Esophagus (tissue), 2 donors: ENCODE data around the gene RASSF3. TPM values are rescaled to one million over a fixed set of nuclear protein-coding genes. Genes with fewer than 3 reads are reported as not detected.

Experiments
- H3K27ac ChIP-seq, 2 donors: one replicate each; pipeline ENCODE4 v1.5.1; 2013; ENCODE audit warnings: low read depth in 2 of 2, mild to moderate bottlenecking in 2 of 2, inconsistent platforms in 1 of 2, low read length in 1 of 2, moderate library complexity in 1 of 2
- H3K27me3 ChIP-seq, 2 donors: one replicate each; pipeline ENCODE4 v1.6.1; 2013; ENCODE audit warnings: low read length in 2 of 2, control low read depth in 1 of 2, mild to moderate bottlenecking in 1 of 2; ENCODE audit not compliant: insufficient read depth in 2 of 2, control insufficient read depth in 1 of 2
- H3K36me3 ChIP-seq, 2 donors: one replicate each; pipeline ENCODE4 v1.6.1; 2013; ENCODE audit warnings: low read length in 1 of 2; ENCODE audit not compliant: control insufficient read depth in 2 of 2, insufficient read depth in 2 of 2
- H3K4me1 ChIP-seq, 2 donors: one replicate each; pipeline ENCODE4 v1.6.1; 2013; ENCODE audit warnings: low read length in 1 of 2; ENCODE audit not compliant: control insufficient read depth in 2 of 2, insufficient read depth in 2 of 2
- H3K4me3 ChIP-seq, 2 donors: one replicate each; pipeline ENCODE4 v1.5.1; 2013; ENCODE audit warnings: low read length in 2 of 2, mild to moderate bottlenecking in 2 of 2, low read depth in 1 of 2, moderate library complexity in 1 of 2
- H3K9me3 ChIP-seq, 2 donors: one replicate each; pipeline ENCODE4 v1.6.1; 2013; ENCODE audit warnings: mild to moderate bottlenecking in 2 of 2, low read depth in 1 of 2, low read length in 1 of 2, moderate library complexity in 1 of 2; ENCODE audit not compliant: control insufficient read depth in 2 of 2, insufficient read depth in 1 of 2
- WGBS, 2 donors: extraction: QIAGEN DNeasy Blood & Tissue Kit; methylation state at CpG; one replicate each; pipeline ENCODE4 v1.1.7; 2013; 5-methylcytosine and 5-hydroxymethylcytosine counted together
- polyA plus RNA-seq, 2 donors: library from polyadenylated mRNA; stranded (reverse); fragments of 200-250 nt; gene quantifications; one replicate each; pipeline ENCODE4 v1.2.3, GENCODE V29; 2013
- donor health status: healthy with polysubstance abuse.
- donor health status: Bipolar disorder and iron deficiency.

Gene RASSF3
- polyA plus RNA-seq, 2 donors, result 12.2 to 12.5 TPM

DNA sequence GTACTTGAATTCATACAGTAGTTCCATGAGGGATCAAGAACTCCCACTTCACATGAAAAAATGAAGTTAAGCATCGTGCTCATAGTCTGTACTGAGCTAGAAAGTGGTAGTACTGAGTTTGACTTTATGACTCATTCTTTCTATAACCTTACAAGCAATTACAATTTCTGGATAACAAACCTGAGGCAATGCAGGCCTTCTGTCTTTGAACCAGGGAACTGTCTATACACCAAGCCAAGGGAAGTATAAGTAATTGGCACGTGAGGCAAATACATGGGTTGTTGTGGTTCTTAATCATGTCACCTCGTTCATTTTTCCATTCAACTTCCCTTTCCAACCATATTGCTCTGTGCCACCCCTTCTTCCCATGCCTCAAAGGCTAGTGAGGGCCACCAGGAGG, 132.1 kb downstream of the RASSF3 start:
- Histone ChIP-seq H3K9me3 (no peaks in the 10 kb centered on the region), H3K4me1 (no peaks in the 10 kb centered on the region), H3K36me3 (peaks cover 5 to 14% of the 10 kb centered on the region in 2 donors), H3K27me3 (no peaks in the 10 kb centered on the region), H3K27ac (no peak overlapping the region), H3K4me3 (no peak overlapping the region)
- 89% methylated on average over 3 of the region's 3 CpGs for WGBS, 2 donors

GRCh38 chr12:64743206-64743605, 132.9 kb downstream of the RASSF3 start:
- Histone ChIP-seq H3K36me3 (peaks cover 5 to 14% of the 10 kb centered on the region in 2 donors), H3K27ac (no peak overlapping the region), H3K9me3 (no peaks in the 10 kb centered on the region), H3K4me3 (no peak overlapping the region), H3K4me1 (no peaks in the 10 kb centered on the region), H3K27me3 (no peaks in the 10 kb centered on the region)
- 96 to 99% methylated on average over 3 of the region's 3 CpGs for WGBS, 2 donors

GRCh38 chr12:64744422-64745258, 134.3 kb downstream of the RASSF3 start:
- Histone ChIP-seq H3K9me3 (no peaks in the 10 kb centered on the region), H3K27me3 (no peaks in the 10 kb centered on the region), H3K27ac (peak overlapping the region in 1 of 2 donors; percentile 15), H3K36me3 (peaks cover 0 to 9% of the 10 kb centered on the region in 2 donors), H3K4me3 (no peak overlapping the region), H3K4me1 (no peaks in the 10 kb centered on the region)
- WGBS, 2 donors, result 41 to 54% methylated on average over 5 of the region's 5 CpGs

GRCh38 chr12:64745259-64745807, 135.0 kb downstream of the RASSF3 start:
- WGBS, 2 donors, result 82 to 85% methylated on average over 7 of the region's 7 CpGs
- Histone ChIP-seq H3K4me1 (no peaks in the 10 kb centered on the region), H3K4me3 (no peak overlapping the region), H3K36me3 (peaks cover 0 to 9% of the 10 kb centered on the region in 2 donors), H3K27me3 (no peaks in the 10 kb centered on the region), H3K27ac (no peak overlapping the region), H3K9me3 (no peaks in the 10 kb centered on the region)

GRCh38 chr12:64745980-64746379, 135.7 kb downstream of the RASSF3 start:
- Histone ChIP-seq H3K27ac (no peak overlapping the region), H3K9me3 (no peaks in the 10 kb centered on the region), H3K36me3 (peaks cover 0 to 9% of the 10 kb centered on the region in 2 donors), H3K4me3 (no peak overlapping the region), H3K27me3 (no peaks in the 10 kb centered on the region), H3K4me1 (no peaks in the 10 kb centered on the region)
- WGBS, 2 donors, result 93 to 94% methylated on average over 2 of the region's 2 CpGs

GRCh38 chr12:64746663-64747062, 136.4 kb downstream of the RASSF3 start:
- Histone ChIP-seq H3K4me1 (no peaks in the 10 kb centered on the region), H3K27me3 (no peaks in the 10 kb centered on the region), H3K4me3 (no peak overlapping the region), H3K36me3 (peaks cover 0 to 7% of the 10 kb centered on the region in 2 donors), H3K27ac (no peak overlapping the region), H3K9me3 (no peaks in the 10 kb centered on the region)
- WGBS, 2 donors, result 79 to 84% methylated on average over 2 of the region's 2 CpGs

Other genes with a start within 250 kb of the RASSF3 start
- gene C12orf56, start 219.7 kb upstream of the RASSF3 start, polyA plus RNA-seq, result 1 to 10 TPM; 2.9 to 8.0 TPM
- gene XPOT, start 206.1 kb upstream of the RASSF3 start, polyA plus RNA-seq, result 10 to 100 TPM; 14.2 to 19.0 TPM
- 10 to 100 TPM; 10.1 to 11.7 TPM for gene TBK1, start 158.4 kb upstream of the RASSF3 start, polyA plus RNA-seq
- 1 to 10 TPM; 3.3 to 9.9 TPM for gene GNS, start 148.9 kb downstream of the RASSF3 start, polyA plus RNA-seq
- gene TBC1D30, start 214.2 kb downstream of the RASSF3 start, polyA plus RNA-seq, result under 1 TPM; 0.18 to 0.66 TPM